Measurements from ENCODE around the gene ANKMY1. TPM values are rescaled to one million over a fixed set of nuclear protein-coding genes. Genes with fewer than 3 reads are reported as not detected.

The ANKMY1 gene
- total and polyA plus RNA-seq, 2 of the 13 experiments (the other 11 are each of a cell fraction or from before 2014, with no cell fraction given), result 11.7 to 18.8 TPM

DNA sequence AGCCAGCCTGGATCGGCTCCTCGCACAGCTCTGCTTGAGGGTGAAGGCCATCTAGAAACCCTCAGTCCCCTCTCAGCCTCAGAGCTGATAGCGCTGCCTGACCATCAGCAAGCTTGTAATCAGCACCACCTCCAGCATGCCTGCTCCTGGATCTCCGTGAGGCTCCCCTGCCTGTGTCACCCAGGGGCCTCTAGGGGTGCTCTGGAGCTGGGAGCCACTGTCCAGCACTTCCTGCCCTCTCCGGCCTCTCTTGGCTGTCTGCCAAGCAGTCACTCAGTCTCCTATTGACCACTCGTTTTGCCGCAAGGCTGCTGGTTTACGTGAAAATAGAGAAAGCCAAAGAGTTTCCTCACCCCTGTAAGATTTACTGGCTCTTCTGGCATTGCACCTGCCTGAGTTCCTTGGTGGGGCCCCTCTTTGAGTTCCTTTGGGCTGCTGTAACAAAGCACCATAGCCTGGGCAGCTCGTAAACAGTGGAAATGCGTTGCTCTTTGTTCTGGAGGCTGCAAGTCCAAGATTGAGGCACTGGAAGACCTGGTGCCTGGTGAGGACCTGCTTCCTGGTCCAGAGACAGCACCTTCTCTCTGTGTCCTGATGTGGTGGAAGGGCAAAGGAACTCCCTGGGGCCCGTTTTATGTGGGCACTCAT lies 46.6 kb upstream of the ANKMY1 start (continued):
- TF ChIP-seq ZNF446 (CRISPR knock-in tag; IDR thresholded peaks at IDR 0.05) (no peak), ZNF143 (CRISPR knock-in tag; IDR thresholded peaks at IDR 0.05) (peak; percentile 40; the same call in 1 of the 2 replicates), HNRNPLL (IDR thresholded peaks at IDR 0.05; ENCODE audit: low read depth, low read length, poor library complexity, severe bottlenecking) (no peak), ZNF367 (CRISPR knock-in tag; IDR thresholded peaks at IDR 0.05; ENCODE audit: borderline replicate concordance) (no peak), ZNF577 (CRISPR knock-in tag; IDR thresholded peaks at IDR 0.05; ENCODE audit: borderline replicate concordance, low read depth) (no peak), MYC (CRISPR knock-in tag; IDR thresholded peaks at IDR 0.05; ENCODE audit: borderline replicate concordance) (peak; percentile 87; the same call in 1 of the 2 replicates), TAF15 (IDR thresholded peaks at IDR 0.05; ENCODE audit: low read depth, low read length, poor library complexity, severe bottlenecking) (no peak), ZNF235 (CRISPR knock-in tag; IDR thresholded peaks at IDR 0.05; ENCODE audit: borderline replicate concordance) (no peak), CBFB (CRISPR knock-in tag; IDR thresholded peaks at IDR 0.05) (0 out of 2 replicates have a peak, but pooled peaks have one; percentile 15)
- TF ChIP-seq, protein P1, sequence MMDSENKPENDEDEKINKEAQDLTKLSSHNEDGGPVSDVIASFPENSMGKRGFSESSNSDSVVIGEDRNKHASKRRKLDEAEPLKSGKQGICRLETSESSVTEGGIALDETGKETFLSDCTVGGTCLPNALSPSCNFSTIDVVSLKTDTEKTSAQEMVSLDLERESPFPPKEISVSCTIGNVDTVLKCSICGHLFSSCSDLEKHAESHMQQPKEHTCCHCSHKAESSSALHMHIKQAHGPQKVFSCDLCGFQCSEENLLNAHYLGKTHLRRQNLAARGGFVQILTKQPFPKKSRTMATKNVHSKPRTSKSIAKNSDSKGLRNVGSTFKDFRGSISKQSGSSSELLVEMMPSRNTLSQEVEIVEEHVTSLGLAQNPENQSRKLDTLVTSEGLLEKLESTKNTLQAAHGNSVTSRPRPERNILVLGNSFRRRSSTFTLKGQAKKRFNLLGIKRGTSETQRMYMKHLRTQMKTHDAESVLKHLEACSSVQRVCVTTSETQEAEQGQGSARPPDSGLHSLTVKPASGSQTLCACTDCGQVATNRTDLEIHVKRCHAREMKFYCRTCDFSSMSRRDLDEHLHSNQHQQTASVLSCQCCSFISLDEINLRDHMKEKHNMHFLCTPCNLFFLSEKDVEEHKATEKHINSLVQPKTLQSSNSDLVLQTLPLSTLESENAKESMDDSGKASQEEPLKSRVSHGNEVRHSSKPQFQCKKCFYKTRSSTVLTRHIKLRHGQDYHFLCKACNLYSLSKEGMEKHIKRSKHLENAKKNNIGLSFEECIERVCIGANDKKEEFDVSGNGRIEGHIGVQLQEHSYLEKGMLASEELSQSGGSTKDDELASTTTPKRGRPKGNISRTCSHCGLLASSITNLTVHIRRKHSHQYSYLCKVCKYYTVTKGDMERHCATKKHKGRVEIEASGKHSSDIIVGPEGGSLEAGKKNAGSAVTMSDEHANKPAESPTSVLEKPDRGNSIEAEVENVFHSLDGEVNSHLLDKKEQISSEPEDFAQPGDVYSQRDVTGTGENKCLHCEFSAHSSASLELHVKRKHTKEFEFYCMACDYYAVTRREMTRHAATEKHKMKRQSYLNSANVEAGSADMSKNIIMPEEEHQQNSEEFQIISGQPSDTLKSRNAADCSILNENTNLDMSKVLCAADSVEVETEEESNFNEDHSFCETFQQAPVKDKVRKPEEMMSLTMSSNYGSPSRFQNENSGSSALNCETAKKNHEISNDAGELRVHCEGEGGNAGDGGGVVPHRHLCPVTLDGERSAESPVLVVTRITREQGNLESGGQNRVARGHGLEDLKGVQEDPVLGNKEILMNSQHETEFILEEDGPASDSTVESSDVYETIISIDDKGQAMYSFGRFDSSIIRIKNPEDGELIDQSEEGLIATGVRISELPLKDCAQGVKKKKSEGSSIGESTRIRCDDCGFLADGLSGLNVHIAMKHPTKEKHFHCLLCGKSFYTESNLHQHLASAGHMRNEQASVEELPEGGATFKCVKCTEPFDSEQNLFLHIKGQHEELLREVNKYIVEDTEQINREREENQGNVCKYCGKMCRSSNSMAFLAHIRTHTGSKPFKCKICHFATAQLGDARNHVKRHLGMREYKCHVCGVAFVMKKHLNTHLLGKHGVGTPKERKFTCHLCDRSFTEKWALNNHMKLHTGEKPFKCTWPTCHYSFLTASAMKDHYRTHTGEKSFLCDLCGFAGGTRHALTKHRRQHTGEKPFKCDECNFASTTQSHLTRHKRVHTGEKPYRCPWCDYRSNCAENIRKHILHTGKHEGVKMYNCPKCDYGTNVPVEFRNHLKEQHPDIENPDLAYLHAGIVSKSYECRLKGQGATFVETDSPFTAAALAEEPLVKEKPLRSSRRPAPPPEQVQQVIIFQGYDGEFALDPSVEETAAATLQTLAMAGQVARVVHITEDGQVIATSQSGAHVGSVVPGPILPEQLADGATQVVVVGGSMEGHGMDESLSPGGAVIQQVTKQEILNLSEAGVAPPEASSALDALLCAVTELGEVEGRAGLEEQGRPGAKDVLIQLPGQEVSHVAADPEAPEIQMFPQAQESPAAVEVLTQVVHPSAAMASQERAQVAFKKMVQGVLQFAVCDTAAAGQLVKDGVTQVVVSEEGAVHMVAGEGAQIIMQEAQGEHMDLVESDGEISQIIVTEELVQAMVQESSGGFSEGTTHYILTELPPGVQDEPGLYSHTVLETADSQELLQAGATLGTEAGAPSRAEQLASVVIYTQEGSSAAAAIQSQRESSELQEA (CRISPR knock-in tag; IDR thresholded peaks at IDR 0.05; ENCODE audit: not compliant biosample characterization), result no peak
- TF ChIP-seq, protein P2, sequence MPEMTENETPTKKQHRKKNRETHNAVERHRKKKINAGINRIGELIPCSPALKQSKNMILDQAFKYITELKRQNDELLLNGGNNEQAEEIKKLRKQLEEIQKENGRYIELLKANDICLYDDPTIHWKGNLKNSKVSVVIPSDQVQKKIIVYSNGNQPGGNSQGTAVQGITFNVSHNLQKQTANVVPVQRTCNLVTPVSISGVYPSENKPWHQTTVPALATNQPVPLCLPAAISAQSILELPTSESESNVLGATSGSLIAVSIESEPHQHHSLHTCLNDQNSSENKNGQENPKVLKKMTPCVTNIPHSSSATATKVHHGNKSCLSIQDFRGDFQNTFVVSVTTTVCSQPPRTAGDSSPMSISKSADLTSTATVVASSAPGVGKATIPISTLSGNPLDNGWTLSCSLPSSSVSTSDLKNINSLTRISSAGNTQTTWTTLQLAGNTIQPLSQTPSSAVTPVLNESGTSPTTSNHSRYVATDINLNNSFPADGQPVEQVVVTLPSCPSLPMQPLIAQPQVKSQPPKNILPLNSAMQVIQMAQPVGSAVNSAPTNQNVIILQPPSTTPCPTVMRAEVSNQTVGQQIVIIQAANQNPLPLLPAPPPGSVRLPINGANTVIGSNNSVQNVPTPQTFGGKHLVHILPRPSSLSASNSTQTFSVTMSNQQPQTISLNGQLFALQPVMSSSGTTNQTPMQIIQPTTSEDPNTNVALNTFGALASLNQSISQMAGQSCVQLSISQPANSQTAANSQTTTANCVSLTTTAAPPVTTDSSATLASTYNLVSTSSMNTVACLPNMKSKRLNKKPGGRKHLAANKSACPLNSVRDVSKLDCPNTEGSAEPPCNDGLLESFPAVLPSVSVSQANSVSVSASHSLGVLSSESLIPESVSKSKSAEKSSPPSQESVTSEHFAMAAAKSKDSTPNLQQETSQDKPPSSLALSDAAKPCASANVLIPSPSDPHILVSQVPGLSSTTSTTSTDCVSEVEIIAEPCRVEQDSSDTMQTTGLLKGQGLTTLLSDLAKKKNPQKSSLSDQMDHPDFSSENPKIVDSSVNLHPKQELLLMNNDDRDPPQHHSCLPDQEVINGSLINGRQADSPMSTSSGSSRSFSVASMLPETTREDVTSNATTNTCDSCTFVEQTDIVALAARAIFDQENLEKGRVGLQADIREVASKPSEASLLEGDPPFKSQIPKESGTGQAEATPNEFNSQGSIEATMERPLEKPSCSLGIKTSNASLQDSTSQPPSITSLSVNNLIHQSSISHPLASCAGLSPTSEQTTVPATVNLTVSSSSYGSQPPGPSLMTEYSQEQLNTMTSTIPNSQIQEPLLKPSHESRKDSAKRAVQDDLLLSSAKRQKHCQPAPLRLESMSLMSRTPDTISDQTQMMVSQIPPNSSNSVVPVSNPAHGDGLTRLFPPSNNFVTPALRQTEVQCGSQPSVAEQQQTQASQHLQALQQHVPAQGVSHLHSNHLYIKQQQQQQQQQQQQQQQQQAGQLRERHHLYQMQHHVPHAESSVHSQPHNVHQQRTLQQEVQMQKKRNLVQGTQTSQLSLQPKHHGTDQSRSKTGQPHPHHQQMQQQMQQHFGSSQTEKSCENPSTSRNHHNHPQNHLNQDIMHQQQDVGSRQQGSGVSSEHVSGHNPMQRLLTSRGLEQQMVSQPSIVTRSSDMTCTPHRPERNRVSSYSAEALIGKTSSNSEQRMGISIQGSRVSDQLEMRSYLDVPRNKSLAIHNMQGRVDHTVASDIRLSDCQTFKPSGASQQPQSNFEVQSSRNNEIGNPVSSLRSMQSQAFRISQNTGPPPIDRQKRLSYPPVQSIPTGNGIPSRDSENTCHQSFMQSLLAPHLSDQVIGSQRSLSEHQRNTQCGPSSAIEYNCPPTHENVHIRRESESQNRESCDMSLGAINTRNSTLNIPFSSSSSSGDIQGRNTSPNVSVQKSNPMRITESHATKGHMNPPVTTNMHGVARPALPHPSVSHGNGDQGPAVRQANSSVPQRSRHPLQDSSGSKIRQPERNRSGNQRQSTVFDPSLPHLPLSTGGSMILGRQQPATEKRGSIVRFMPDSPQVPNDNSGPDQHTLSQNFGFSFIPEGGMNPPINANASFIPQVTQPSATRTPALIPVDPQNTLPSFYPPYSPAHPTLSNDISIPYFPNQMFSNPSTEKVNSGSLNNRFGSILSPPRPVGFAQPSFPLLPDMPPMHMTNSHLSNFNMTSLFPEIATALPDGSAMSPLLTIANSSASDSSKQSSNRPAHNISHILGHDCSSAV (CRISPR knock-in tag; IDR thresholded peaks at IDR 0.05; ENCODE audit: borderline replicate concordance), result no peak

Measured in HepG2 (cell line).